GM18505 (cell line): Measurements from ENCODE around the gene ATP5PD.
A peak's percentile ranks its signal among the peaks of the same experiment; 100 is the strongest.

Experiments used
- ATAC-seq: cut with Tn5 transposase; IDR thresholded peaks from one replicate; pipeline ENCODE4 v1.9.1; 2021; ENCODE audit not compliant: unreplicated experiment
- POLR2A ChIP-seq: IDR thresholded peaks from 4 replicates; pipeline ENCODE4 v1.6.1; 2011; ENCODE audit warnings: borderline replicate concordance; ENCODE audit not compliant: insufficient read depth, insufficient read length; ENCODE audit errors: extremely low read depth

The ATP5PD gene

GRCh38 chr17:75046407-75047289 lies at the start of gene ATP5PD, which contains the start of gene KCTD2:
ATP5PD (minus strand) TSS chr17:75046969; CDS start chr17:75042650, 4,319 bp downstream.
KCTD2 (plus strand) TSS chr17:75047225; CDS start chr17:75047251, 26 bp downstream.
- TF ChIP-seq POLR2A: peak; percentile 91
- ATAC-seq: peak; percentile 92

GRCh38 chr17:75096082-75096625 lies 49.4 kb upstream of the ATP5PD start:
- no peak for ATAC-seq
- no peak for TF ChIP-seq POLR2A

- no peak for TF ChIP-seq POLR2A
- ATAC-seq: no peak
Measured at GRCh38 chr17:75094871-75095399, 48.2 kb upstream of the ATP5PD start.

GRCh38 chr17:75093548-75094158 lies 46.9 kb upstream of the ATP5PD start:
- TF ChIP-seq POLR2A: no peak
- ATAC-seq: no peak

GRCh38 chr17:75091855-75092327 lies 45.1 kb upstream of the ATP5PD start:
- no peak for ATAC-seq
- TF ChIP-seq POLR2A: no peak

GRCh38 chr17:75090871-75091854 lies 44.4 kb upstream of the ATP5PD start:
- no peak for ATAC-seq
- TF ChIP-seq POLR2A: no peak

GRCh38 chr17:75088465-75089417 lies 42.0 kb upstream of the ATP5PD start:
- ATAC-seq: no peak

GRCh38 chr17:75087558-75088453 lies 41.0 kb upstream of the ATP5PD start, which contains the start of gene SLC16A5:
SLC16A5 (plus strand) TSS chr17:75087954; CDS start chr17:75093637, 5,683 bp downstream.
- peak; percentile 63 for TF ChIP-seq POLR2A
- peak; percentile 43 for ATAC-seq

More at GRCh38 chr17:75088465-75089417, 42.0 kb upstream of the ATP5PD start:
- TF ChIP-seq POLR2A: no peak

GRCh38 chr17:75087182-75087557 lies 40.4 kb upstream of the ATP5PD start:
- no peak for ATAC-seq
- TF ChIP-seq POLR2A: no peak

- ATAC-seq: no peak
- no peak for TF ChIP-seq POLR2A
Measured at GRCh38 chr17:75086496-75087181, 39.9 kb upstream of the ATP5PD start.
